ENCODE data around the gene RNF44.

The RNF44 gene

GRCh38 chr5:176565760-176566288, 28.6 kb upstream of the RNF44 start:
- Histone ChIP-seq H3K4me3 (no peak overlapping the region), H3K27ac (no peak overlapping the region)
- no peak for DNase-seq (ENCODE audit: low spot score)
- TF ChIP-seq, protein P1, sequence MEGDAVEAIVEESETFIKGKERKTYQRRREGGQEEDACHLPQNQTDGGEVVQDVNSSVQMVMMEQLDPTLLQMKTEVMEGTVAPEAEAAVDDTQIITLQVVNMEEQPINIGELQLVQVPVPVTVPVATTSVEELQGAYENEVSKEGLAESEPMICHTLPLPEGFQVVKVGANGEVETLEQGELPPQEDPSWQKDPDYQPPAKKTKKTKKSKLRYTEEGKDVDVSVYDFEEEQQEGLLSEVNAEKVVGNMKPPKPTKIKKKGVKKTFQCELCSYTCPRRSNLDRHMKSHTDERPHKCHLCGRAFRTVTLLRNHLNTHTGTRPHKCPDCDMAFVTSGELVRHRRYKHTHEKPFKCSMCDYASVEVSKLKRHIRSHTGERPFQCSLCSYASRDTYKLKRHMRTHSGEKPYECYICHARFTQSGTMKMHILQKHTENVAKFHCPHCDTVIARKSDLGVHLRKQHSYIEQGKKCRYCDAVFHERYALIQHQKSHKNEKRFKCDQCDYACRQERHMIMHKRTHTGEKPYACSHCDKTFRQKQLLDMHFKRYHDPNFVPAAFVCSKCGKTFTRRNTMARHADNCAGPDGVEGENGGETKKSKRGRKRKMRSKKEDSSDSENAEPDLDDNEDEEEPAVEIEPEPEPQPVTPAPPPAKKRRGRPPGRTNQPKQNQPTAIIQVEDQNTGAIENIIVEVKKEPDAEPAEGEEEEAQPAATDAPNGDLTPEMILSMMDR (IDR thresholded peaks at IDR 0.05) = no peak

DNA sequence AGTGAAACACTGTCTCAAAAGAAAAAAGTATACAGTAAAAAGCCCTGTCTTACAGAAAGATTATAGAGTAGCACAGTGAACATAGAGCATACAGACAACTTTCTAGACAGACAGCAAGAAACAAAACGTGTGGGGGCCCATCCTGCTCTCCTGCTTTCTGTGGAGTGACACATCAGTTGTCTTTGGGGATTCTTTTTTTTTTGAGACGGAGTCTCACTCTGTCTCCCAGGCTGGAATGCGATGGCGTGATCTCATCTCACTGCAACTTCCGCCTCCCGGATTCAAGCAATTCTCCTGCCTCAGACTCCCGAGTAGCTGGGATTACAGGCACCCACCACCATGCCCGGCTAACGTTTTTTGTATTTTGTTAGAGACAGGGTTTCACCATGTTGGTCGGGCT, 26.8 kb upstream of the RNF44 start:
- H3K27ac ChIP-seq = no peak overlapping the region
- H3K4me3 ChIP-seq = no peak overlapping the region
- TF ChIP-seq, protein P1 (IDR thresholded peaks at IDR 0.05) = no peak
- no peak for DNase-seq (ENCODE audit: low spot score)

DNA sequence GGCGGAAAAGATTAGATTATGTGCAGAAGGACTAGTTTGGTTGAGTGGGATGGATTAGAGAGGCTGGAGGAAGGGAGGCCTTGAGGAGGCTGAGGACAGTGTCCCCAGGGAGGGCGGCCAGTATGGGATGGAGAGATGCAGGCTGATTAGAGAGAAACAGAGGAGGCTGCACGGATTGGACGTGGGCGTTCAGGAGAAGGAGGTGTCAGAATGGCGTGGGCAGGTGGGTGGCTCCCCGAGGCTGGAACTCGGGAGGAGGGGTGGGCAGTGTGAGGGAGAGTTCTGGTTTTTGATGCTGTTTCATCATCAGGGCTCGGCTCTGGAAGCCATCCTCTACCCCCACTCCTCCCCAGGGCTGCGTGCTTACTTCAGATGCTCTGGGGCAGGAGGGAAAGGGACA, 25.0 kb upstream of the RNF44 start:
- no peak overlapping the region for H3K27ac ChIP-seq
- H3K4me3 ChIP-seq = no peak overlapping the region
- TF ChIP-seq, protein P1 (IDR thresholded peaks at IDR 0.05) = no peak
- no peak for DNase-seq (ENCODE audit: low spot score)

- no peak for DNase-seq (ENCODE audit: low spot score)
- TF ChIP-seq, protein P1 (IDR thresholded peaks at IDR 0.05) = no peak
- H3K4me3 ChIP-seq = no peak overlapping the region
- no peak overlapping the region for H3K27ac ChIP-seq
These were observed 24.1 kb upstream of the RNF44 start for GRCh38 chr5:176561259-176561658.

DNA sequence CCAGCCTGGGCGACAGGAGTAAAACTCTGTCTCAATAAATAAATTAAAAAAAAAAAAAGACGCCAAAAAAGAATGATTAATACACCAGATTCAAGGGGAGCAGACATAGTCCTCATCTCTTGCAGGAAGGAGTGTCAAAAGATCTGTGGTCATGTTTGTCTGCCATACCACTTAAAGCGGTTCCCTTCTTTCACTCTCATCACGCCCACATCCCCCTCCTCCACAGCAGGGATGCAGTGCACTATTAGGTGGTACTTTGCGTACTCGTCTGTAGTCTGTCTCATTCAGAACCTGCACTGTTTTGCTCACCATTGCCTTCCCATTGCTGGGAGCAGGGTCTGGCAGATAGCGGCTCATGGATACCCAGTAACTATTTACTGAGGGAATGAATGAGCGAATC, 23.2 kb upstream of the RNF44 start:
- DNase-seq (ENCODE audit: low spot score) = no peak
- H3K27ac ChIP-seq = no peak overlapping the region
- H3K4me3 ChIP-seq = no peak overlapping the region
- TF ChIP-seq, protein P1 (IDR thresholded peaks at IDR 0.05) = no peak

- H3K27ac ChIP-seq = no peak overlapping the region
- DNase-seq (ENCODE audit: low spot score) = no peak
- TF ChIP-seq, protein P1 (IDR thresholded peaks at IDR 0.05) = no peak
- H3K4me3 ChIP-seq = no peak overlapping the region
These were observed 22.5 kb upstream of the RNF44 start for GRCh38 chr5:176559683-176560082.

GRCh38 chr5:176557846-176558245, 20.6 kb upstream of the RNF44 start:
- DNase-seq (ENCODE audit: low spot score) = no peak

More at GRCh38 chr5:176557846-176558245, 20.6 kb upstream of the RNF44 start:
- TF ChIP-seq, protein P1 (IDR thresholded peaks at IDR 0.05) = no peak
- Histone ChIP-seq H3K27ac (no peak overlapping the region), H3K4me3 (no peak overlapping the region)

All from coronary artery (tissue), 2 donors.